Activated T-cell treated with anti-CD3 and anti-CD28 coated beads for 48 hours (primary cell): ENCODE results near the gene CLDN11.

Source experiments
- DNase-seq: peaks from one replicate; pipeline ENCODE4 v3.0.0-alpha.2; 2020; ENCODE audit warnings: low read depth

The CLDN11 gene

DNA sequence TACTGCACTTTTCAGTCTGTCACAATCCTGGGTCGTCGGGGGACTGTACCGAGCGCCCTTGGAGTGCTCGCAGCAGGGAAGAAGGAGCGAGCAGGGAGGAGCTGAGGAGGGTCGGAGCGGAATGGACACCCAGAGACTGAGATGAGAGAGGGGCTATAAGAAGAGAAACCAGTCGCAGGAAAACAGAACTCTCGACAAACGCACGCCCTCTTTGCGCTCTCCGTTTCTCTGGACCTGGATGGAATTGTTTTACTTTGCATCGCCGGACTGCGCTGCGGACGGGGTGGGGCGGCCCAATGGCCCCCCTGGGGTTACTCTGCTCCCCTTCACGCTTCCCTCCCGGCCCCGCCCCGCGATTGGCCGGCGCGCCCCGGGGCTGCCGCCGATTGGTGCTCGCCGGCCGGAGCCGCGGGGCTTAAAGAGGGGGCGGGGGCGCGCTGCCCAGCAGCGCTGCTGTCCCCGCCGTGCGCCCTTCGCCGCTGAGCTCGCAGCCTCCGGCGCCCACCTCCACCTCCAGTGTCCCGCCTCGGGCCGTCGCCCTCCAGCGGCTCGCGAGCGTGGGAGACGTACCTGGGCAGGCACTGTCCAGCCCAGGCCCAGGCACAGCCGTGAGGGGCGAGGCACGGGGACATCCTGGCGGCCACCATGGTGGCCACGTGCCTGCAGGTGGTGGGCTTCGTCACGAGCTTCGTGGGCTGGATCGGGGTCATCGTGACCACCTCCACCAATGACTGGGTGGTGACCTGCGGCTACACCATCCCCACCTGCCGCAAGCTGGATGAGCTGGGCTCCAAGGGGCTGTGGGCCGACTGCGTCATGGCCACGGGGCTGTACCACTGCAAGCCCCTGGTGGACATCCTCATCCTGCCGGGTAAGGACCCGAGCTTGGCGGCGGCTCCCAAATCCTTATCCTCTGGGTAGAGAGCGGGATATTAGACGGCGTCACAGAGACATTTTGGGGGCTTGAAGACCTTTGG, at the start of gene CLDN11:
CLDN11 (plus strand) TSS at position 447 of the 977 bp plus-strand sequence; CDS start at position 646, 199 bp downstream.
- no peak for DNase-seq

DNA sequence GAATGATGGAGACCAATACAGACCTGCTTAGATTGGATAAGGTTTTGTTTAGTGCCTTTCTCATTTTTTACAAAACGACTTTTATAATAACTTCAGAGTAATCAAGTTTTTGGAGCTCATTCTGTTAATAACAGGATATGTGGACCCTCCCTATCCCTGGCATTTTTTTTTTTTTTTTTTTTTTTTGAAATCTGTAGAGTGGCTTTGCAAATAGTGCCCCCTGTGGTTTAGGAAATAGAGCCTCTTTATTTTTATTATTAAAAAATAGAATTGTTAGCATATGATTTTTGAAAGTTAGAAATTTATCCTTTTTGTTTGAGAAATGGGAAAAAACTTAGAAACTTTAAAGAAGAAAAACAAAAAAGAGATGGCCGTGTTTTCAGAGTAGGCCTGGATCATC, 49.7 kb upstream of the CLDN11 start:
- no peak for DNase-seq

DNA sequence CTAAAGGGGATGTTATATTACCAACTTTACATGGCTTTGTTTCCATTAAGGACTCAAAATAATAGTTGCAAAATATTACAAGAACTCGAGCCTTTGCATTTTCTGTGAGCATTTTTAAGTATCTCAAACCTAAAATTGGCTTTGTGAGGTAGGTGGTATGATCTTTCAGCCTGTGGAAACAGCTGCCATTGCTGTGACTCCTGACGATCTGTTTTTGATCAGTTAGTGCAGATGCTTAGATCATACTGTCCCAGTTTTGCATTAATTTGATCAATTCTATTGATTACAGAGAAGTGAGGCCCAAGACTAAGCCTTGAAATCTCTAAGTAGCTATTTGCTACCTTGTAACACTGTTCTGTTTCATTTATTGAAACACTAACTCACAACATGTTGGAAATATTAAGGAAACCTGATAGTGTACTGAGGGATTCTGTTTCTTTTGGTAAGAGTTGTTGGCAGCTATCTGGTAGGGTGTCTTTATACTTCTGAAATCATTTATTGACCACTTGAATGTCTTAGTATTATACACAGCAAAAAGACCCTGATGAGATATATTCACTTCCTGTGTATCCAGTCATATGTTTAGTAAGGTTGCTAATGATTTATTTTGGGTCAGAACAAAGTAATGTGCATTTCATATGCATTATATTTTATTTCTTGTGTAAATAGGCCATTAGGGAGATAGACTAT, 46.3 kb upstream of the CLDN11 start:
- no peak for DNase-seq

DNA sequence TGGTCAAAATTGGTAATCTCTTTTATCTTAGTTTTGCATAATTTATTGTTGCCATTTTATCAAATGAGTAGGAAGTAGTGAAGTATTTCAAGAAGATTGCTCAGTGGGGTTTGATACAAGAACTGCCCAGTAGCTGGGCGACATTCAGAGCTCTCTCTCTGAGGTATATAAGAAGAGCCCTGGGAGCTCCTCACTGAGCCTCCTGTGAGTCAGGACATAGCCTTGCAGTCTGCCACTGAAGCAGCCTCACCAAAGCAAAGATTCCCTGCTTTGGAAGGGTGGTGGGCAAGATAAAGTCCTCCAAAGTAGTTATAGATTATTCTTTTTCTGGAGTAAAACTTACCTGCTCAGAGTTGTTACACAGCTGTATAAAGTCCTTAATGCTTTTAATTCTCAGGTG, 35.1 kb upstream of the CLDN11 start:
- DNase-seq = no peak

DNA sequence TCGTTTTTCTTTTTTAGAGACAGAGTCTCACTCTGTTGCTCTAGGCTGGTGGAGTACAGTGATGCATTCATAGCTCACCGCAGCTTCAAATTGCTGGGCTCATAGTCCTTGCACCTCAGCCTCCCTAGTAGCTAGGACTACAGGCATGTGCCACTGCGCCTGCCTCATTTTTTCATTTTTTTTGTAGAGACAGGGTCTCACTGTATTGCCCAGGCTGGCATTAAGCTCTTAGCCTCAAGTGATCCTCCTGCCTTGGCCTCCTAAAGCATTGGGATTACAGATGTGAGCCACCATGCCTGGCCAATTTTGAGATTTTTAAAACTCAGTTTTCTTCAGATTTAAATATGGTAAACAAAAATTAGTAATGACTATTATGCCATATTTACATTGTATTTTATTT, 32.2 kb upstream of the CLDN11 start:
- no peak for DNase-seq

DNA sequence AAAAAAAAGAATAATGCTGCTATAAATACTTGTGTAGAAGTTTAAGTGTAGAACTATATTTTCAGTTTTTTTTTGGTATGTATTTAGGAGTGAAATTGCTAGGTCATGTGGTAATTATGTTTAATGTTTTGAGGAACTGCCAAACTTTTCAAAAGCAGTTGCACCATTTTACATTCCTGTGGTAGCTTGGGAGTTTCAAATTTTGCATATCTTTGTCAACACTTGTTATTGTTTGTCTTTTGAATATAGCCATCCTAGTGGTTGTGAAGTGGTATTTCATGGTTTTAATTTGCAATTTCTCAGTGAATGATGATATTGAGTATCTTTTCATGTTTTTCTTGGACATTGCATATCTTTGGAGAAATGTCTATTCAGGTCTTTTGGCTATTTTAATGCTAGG, 30.7 kb upstream of the CLDN11 start:
- DNase-seq = no peak

DNA sequence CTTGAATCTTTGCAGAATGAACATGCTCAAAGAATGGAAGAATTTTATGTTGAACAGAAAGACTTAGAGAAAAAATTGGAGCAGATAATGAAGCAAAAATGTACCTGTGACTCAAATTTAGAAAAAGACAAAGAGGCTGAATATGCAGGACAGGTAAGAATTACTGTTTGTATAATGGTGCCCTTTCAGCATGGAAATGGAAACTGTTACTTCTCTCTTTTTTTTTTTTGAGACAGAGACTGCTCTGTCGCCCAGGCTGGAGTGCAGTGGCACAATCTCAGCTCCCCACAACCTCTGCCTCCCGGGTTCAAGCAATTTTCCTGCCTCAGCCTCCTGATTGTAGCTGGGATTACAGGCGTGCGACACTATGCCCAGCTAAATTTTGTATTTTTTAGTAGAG, 27.6 kb upstream of the CLDN11 start:
- no peak for DNase-seq

DNA sequence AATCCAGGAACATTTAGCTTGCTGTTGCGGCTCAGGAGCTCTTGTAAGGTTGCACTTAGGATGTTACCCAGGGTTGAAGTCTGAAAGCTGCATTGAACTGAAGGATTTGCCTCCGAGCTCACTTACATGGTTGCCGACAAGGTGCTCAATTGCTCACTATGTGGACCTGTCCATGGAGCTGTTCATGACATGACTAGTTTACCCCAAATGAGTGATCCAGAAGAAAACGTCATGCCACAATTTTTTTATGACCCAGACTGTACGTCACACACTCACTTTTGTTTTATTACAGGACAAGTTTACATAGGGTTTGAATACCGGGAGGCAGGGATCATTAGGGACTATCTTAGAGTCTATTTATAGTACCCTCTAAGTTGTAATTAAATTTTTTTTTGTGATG, 21.0 kb upstream of the CLDN11 start:
- DNase-seq = no peak

DNA sequence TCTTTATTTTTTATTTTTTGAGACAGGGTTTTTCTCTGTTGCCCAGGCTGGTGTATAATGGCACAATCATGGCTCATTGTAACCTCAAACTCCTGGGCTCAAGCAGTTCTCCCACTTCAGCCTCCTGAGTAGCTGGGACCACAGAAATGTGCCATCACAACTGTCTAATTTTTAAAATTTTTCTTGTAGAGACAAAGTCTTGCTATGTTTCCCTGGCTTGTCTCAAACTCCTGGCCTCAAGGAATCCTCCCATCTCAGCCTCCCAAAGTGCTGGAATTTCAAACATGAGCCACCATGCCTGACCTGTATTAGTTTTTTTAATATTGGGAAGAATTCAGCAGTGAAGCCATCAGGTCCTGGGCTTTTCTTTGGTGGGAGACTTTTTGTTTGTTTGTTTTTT, 13.6 kb upstream of the CLDN11 start:
- no peak for DNase-seq

DNA sequence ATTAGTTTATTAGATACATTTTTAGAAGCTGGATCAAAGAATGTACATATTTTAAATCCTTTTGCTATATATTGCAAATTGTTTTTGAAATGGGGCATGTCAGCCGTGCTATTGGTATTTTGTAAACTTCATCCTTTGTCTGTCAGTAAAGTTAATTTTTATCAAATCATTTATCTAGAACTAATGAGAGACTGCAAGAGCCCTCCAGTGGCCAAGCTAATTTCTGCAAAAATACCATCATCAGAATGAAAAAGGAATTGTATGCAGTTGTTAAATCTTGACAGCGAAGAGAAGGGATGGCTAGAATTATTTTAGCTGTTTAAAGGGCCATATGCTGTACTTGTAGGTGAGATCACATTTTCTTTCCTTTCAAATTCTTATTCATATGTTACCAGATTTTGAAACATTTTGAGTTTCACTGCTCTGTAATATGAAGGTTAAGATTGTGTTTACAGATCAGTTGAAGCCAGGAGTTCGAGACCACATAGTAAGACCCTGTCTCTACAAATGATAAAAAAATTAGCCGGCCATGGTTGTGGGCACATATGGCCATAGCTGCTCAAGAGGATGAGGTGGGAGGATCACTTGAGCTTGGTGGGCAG, 8.1 kb upstream of the CLDN11 start:
- DNase-seq = no peak

DNA sequence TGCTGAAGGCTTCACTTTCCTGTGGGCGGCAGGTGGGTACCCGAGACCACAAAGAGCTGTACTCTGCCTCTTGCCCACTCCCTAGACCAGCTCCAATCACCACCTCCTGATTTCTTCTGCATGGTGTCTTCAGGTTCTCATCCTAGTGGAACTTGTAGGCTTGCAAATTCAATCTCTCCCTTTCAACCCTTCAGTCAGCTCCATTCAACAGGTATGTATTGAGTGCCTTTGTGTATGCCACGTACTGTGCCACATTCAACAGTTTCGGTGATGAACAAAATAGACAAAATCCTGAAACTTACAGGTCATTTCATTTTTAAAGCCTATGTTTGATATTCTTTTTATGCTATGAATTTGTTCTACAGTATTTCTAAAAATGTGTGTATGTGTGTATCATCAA, 5.4 kb upstream of the CLDN11 start:
- no peak for DNase-seq

DNA sequence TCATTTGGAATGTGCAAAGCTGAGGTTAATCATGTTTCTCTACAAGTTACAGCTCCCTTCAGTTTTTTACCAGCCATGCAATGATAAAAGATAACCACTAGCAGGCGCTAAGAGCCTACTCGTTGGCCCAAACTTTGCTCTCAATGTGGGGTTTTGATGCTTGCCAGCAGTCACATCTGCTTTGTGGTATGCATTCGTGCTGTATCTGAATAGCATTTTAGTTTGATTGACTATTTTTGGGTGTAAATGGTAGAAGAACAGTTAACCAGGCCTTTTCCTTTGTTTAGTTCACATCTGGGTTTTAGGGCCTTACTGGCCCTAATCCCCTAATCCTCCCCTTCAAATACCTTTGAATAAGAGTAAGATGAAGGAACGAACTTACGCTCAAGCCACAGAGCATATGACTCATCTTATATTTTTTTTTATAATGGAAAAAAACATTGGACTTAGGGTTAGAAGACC, 4.4 kb upstream of the CLDN11 start:
- peak; percentile 23 for DNase-seq

DNA sequence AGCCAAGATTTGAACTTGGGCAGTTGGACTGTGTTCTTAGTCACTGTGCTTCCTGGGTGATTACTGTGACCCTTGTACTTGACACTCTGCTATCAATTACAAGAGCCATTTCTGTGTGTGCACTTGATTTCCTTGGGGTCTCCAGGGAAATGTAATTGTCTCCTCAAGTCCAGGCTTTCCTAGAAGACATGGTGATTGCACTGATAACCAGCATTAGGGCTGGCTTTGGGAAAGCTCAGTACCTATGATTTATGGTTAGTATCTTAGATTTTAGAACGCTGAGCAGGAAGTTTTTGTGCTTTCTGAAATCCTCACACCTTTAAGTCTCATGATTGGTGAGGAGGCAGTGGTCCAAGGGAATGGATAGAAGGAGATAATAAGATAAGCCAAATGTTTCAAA, 1.6 kb upstream of the CLDN11 start:
- no peak for DNase-seq

DNA sequence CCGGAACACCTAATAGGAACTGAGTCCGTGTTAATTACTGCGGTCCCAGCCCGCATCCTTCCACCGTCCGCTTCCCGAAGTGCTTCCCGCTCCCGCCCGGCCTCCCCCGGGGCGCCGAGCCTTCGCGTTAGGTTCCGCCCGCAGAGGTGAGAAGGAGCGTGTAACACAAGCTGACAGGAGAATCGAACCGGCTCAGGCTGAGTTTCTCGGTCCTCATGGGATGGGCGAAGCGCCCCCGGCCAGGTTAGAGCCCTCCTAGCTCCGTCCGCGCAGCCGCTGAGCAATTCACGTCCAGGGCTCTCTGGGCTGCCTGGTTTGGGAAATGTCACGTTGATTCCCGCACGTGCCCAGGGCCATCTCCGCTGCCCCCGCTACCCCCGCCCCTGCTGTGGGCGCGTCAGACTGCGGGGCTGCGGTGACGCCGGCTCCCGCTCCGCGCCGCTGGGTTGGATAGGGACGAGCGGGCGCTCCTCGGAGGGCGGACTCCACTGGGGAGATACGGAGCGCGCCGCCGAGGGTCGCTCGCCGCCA, 954 bp downstream of the CLDN11 start:
- DNase-seq = no peak

DNA sequence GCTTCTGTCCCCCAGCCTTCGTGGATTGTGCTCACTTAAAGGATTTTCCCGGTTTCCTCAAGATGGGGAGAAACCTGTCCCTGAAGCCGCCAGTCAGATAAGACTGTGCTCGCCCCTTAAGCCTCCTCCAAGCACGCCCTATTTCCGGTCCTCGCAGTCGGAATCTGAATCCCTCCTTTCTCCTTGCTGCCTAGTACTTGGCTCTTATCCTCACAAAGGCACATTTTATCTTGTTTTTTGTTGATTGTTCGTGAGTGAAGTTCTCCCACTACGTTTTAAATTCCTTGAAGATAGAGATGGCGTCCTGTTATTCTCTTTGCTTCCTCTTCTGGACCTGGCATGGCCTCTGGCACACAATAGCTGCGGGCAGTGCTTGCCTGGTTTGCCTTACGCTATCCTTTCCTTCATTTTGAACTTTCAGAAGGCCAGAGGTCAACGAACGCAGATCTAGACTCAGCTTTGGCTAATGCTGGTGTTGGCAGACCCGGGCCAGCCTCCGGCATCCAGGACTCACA, 1.7 kb downstream of the CLDN11 start:
- DNase-seq = no peak

DNA sequence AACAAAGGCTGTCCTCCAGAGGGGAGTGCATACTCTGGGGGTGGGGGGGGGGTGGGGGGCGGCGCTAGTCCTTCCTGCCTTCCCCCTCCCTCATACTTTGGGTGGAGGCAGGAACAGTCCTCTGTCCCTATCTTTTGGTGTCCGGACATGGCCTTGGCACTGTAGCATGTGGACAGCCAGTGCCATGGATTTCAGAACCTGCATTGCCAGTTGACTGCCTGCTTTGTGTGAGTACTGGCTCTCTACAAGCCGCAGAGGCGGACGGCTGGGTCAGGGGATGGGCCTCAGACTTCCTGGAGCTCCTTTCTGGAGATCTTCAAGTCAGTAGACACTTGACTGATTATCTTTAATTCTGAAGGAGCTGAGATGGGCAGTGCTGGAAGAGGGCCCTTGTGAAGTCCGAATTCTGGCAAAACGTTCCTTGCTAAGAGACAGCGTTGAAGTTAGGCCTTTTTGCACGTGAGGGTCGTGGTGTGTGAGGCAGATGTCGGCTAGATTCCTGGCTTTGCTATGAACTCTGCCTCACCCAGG, 2.5 kb downstream of the CLDN11 start:
- DNase-seq = no peak

DNA sequence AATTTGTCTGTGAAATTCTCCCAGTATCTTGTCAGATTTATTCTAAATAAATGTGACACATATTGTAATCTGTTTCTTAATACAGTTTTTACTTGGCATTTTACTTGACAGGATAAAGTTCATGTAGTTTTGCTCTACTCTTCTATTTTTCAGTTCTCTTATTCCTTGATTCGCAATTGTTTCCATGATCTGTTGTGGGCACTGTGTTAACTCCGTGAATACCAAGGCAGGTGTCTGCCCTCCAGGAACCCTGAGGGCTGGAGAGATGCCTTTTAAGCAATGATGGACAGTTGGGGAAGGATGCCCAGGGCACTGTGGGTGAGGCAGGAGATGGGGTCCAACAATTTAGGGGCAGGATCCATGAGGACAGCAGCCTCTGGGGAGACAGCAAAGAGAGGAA, 3.1 kb downstream of the CLDN11 start:
- DNase-seq = no peak

DNA sequence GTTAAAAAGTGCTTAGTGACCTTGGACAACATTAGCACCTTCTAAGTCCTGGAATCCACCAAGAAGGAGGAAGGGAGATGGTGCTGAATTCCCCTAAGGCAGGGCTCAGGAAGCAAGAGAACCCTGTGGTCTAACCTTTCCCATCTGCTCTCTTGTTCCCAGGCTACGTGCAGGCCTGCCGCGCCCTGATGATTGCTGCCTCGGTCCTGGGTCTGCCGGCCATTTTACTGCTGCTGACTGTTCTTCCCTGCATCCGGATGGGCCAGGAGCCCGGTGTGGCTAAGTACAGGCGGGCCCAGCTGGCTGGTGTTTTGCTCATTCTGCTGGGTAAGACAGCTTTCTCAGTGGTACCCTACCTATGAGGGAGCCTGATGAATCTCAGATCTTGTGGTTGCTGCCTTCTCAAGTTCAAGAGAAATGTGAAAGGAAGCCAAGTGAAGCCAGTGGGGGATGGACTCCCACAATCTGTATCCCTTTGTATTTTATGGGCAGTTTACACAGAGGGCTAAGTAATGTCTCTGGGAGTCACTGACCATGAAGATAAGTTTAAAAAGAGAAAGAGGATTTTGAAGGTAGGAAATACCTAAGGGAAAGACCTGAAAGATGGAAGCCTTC, 4.4 kb downstream of the CLDN11 start:
- no peak for DNase-seq

DNA sequence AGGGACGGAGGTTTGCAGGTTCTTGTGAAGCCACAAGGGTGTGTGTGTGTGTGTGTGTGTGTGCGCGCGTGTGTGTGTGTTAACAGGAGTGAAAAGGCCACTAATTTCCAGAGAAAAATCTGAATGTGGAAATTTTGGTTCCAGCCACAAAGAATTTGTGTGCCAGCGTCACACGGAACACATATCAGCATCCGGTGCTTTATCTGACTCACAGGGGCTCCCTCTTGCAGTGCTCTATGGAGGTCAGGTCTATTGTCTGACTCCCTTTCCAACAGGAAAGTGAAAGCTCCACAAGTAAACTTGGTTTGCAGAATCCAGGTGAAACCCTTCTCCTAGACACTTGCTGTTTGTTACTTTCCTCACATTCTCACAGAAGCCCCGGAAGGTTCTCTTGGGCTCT, 6.2 kb downstream of the CLDN11 start:
- no peak for DNase-seq

DNA sequence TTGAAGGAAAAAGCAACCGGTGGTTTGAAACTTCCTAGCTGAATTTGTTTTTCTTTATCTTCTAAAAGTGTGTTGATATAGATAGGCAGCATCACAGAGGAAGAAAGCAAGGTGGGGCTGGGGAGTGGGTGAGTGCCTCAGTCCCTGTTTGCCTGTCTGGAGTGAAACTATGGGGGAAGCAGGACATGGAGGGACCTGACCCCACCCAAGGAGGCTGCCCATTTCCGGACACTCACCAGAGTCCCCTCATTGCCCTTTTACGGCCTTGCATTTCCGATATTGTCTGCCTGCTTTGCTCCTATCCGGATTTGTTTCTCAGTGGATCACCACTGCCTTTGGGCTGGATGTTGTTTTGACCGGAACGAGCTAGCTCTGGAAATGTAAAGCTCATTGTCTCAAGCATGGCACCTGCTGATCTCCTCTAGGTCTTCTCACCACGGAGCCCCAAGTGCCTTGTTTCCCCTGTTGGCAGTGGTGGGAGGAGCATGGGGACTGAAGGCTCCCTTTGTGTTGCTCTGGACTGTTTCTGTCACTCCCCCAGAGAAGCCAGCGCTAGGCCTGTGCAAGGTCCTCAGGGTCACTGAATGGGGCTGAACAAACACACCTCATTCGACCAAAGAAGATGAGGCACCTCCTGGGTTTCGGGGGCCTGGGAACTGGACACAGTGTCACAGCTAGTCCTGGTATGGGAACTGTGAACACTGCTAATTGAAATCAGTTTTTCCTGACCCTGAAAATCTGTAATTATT, 7.0 kb downstream of the CLDN11 start:
- DNase-seq = no peak

DNA sequence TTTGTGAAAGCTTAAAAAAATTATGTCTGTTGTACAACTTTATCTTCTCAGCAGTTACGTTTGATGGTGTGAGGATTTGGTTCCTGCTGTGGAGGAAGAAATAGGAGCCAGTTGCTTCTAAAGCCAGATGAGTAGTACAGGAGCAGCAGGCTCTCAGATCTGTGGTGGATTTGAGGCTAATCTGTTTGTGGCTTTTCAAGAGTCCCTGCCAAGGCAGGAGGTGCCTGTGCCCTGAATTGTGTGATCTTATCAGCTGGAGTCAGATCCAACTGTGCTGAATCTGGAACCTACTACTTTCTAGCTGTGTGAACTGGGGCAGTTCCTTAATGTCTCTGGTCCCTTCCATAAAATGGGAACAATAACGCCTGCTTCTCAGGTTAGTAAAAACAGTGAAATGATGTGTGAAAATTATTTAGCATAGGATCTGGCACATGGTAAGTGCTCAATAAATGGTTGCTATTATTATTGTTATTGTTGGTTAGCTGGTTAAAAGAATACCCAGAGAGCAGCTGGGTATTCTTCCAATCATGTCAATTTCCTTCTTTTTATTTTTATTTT, 7.7 kb downstream of the CLDN11 start:
- DNase-seq = no peak
